HL-60 (cell line): ENCODE results near the gene ZNF579.
A peak's percentile ranks its signal among the peaks of the same experiment; 100 is the strongest.

ENCODE experiments used
- DNase-seq, 2 experiments: peaks; one replicate each; pipeline ENCODE4 v3.0.0-alpha.2; 2010 to 2020; ENCODE audit warnings: low read depth in 1 of 2, low spot score in 1 of 2
- H3K27ac ChIP-seq: fragments of 250-450 bp; sonication (Bioruptor Pico); replicated peaks from 2 replicates; pipeline ENCODE4 v1.5.1; 2020; ENCODE audit warnings: mild to moderate bottlenecking, moderate library complexity
- H3K27me3 ChIP-seq: fragments of 250-450 bp; sonication (Bioruptor Pico); 2 replicates; pipeline ENCODE4 v1.5.1; 2021; ENCODE audit warnings: mild to moderate bottlenecking, moderate library complexity; ENCODE audit not compliant: insufficient read depth, poor library complexity, severe bottlenecking
- H3K4me3 ChIP-seq: replicated peaks from 2 replicates; pipeline ENCODE4 v1.5.1; 2011; ENCODE audit warnings: mild to moderate bottlenecking, control low read depth, low read length; ENCODE audit not compliant: insufficient read depth
- CTCF ChIP-seq: IDR thresholded peaks from one replicate; pipeline ENCODE4 v1.5.1; 2011; ENCODE audit warnings: low read length, control low read depth, inconsistent platforms; ENCODE audit not compliant: insufficient read depth
- GABPA ChIP-seq: IDR thresholded peaks from 2 replicates; pipeline ENCODE4 v1.6.1; 2012; ENCODE audit warnings: low read depth
- POLR2AphosphoS5 ChIP-seq: IDR thresholded peaks from 2 replicates; pipeline ENCODE4 v1.6.1; 2012; ENCODE audit warnings: low read depth
- REST ChIP-seq: IDR thresholded peaks from 2 replicates; pipeline ENCODE4 v1.6.1; 2012; ENCODE audit warnings: low read depth; ENCODE audit not compliant: insufficient replicate concordance
- SPI1 ChIP-seq: IDR thresholded peaks from 2 replicates; pipeline ENCODE4 v1.6.1; 2012; ENCODE audit warnings: low read depth, mild to moderate bottlenecking, borderline replicate concordance
- long read RNA-seq: library from polyadenylated mRNA; unstranded; transcript quantifications from one replicate; pipeline ENCODE4 v2.0.0, GENCODE V29; 2020

Gene ZNF579
- long read RNA-seq, partial matches to known transcripts, result 0 of 1 reads
- long read RNA-seq, other reads (novel, unspliced or antisense), result 1 of 1 reads

- TF ChIP-seq POLR2AphosphoS5, result peak; percentile 73; the same call in 1 of the 2 replicates
- peak; percentile 20; the same call in 1 of the 2 replicates for TF ChIP-seq SPI1
- TF ChIP-seq GABPA, result peak; percentile 94
- TF ChIP-seq CTCF, result no peak
- Histone ChIP-seq H3K27ac (peak within 1 kb of the TSS; percentile 78), H3K27me3 (peaks cover 13% of the 10 kb centered on the region), H3K4me3 (peak within 1 kb of the TSS; percentile 94)
- DNase-seq, result peak; percentile 85 to 93
Measured at GRCh38 chr19:55580628-55581144, at the start of gene ZNF579. Gene ZNF579, minus strand, starts transcription at chr19:55580848. Its CDS starts 1,209 bp downstream, at chr19:55579639.

GRCh38 chr19:55626350-55626749 lies 45.7 kb upstream of the ZNF579 start:
- DNase-seq, result no peak
- H3K27ac ChIP-seq, result no peak overlapping the region
- TF ChIP-seq POLR2AphosphoS5 (no peak), GABPA (no peak), REST (no peak)
- H3K4me3 ChIP-seq, result no peak overlapping the region
- H3K27me3 ChIP-seq, result no peaks in the 10 kb centered on the region

GRCh38 chr19:55625004-55625326 lies 44.3 kb upstream of the ZNF579 start:
- peak overlapping the region; percentile 82 for H3K27ac ChIP-seq
- peak overlapping the region; percentile 46 for H3K4me3 ChIP-seq
- DNase-seq, result no peak
- H3K27me3 ChIP-seq, result no peaks in the 10 kb centered on the region
- TF ChIP-seq GABPA (no peak), SPI1 (no peak), REST (no peak), CTCF (no peak), POLR2AphosphoS5 (no peak)

GRCh38 chr19:55624109-55625003 lies 43.7 kb upstream of the ZNF579 start, which contains the start of gene ZNF784:
Gene ZNF784, minus strand, starts transcription at chr19:55624566. Its CDS starts 5 bp downstream, at chr19:55624561.
- Histone ChIP-seq H3K27ac (peak within 1 kb of the TSS; percentile 82), H3K4me3 (peak within 1 kb of the TSS; percentile 46), H3K27me3 (no peaks in the 10 kb centered on the region)
- DNase-seq, result peak; percentile 84 to 88
- TF ChIP-seq GABPA (no peak), POLR2AphosphoS5 (peak; percentile 56; the same call in 1 of the 2 replicates), CTCF (no peak), SPI1 (no peak), REST (peak; percentile 67)
